Neural crest cell (in vitro differentiated cells): ENCODE data around the gene NAPSA. TPM values are rescaled to one million over a fixed set of nuclear protein-coding genes. Genes with fewer than 3 reads are reported as not detected.
A peak's percentile ranks its signal among the peaks of the same experiment; 100 is the strongest.

Experiments used
- DNase-seq: peaks from one replicate; pipeline ENCODE4 v3.0.0; 2021; ENCODE audit warnings: low read depth, mixed read lengths, low spot score
- H3K27ac Mint-ChIP-seq: one replicate; pipeline ENCODE4 v1.8.0; 2021; ENCODE audit warnings: mild to moderate bottlenecking, mixed read lengths; ENCODE audit not compliant: unreplicated experiment
- H3K27me3 Mint-ChIP-seq: 2 replicates; pipeline ENCODE4 v1.8.0; 2021; ENCODE audit warnings: low read depth, mild to moderate bottlenecking, mixed read lengths
- H3K36me3 Mint-ChIP-seq: 2 replicates; pipeline ENCODE4 v1.8.0; 2021; ENCODE audit warnings: low read depth, mild to moderate bottlenecking, mixed read lengths
- H3K4me1 Mint-ChIP-seq: 2 replicates; pipeline ENCODE4 v1.8.0; 2021; ENCODE audit warnings: mixed read lengths
- H3K4me3 Mint-ChIP-seq: one replicate; pipeline ENCODE4 v1.8.0; 2021; ENCODE audit warnings: mild to moderate bottlenecking, mixed read lengths
- H3K9me3 Mint-ChIP-seq: 2 replicates; pipeline ENCODE4 v1.8.0; 2021; ENCODE audit warnings: mixed read lengths
- CTCF ChIP-seq: fragments of 200-600 bp; sonication (generic); conservative IDR thresholded peaks from 2 replicates; pipeline ENCODE4 v1.5.0; 2021; ENCODE audit warnings: antibody characterized with exemption, mild to moderate bottlenecking
- total RNA-seq: library from RNA; stranded (reverse); gene quantifications from 2 replicates; pipeline ENCODE4 v1.2.1, GENCODE V29; 2021

Gene NAPSA
- total RNA-seq, 1 donor from 2014 or later = 1.0 TPM

- Mint-ChIP-seq H3K4me3 (peak overlapping the region; percentile 80), H3K27ac (no peak overlapping the region), H3K27me3 (peaks cover 80% of the 10 kb centered on the region), H3K4me1 (peaks cover 20% of the 10 kb centered on the region), H3K36me3 (no peaks in the 10 kb centered on the region), H3K9me3 (no peaks in the 10 kb centered on the region)
- TF ChIP-seq CTCF = peak; percentile 26
- no peak for DNase-seq
Measured at GRCh38 chr19:50315773-50316448, 49.5 kb downstream of the NAPSA start.

- no peak for TF ChIP-seq CTCF
- H3K36me3 Mint-ChIP-seq = no peaks in the 10 kb centered on the region
- DNase-seq = no peak
- H3K4me3 Mint-ChIP-seq = peak overlapping the region; percentile 58
- no peaks in the 10 kb centered on the region for H3K9me3 Mint-ChIP-seq
- H3K27me3 Mint-ChIP-seq = peaks cover 89% of the 10 kb centered on the region
- H3K4me1 Mint-ChIP-seq = peaks cover 20% of the 10 kb centered on the region
- no peak overlapping the region for H3K27ac Mint-ChIP-seq
Measured at GRCh38 chr19:50314724-50315708, 50.4 kb downstream of the NAPSA start.

GRCh38 chr19:50313812-50314536 lies 51.5 kb downstream of the NAPSA start:
- H3K27ac Mint-ChIP-seq = no peak overlapping the region
- no peak for TF ChIP-seq CTCF
- H3K4me3 Mint-ChIP-seq = peak overlapping the region; percentile 65
- peaks cover 20% of the 10 kb centered on the region for H3K4me1 Mint-ChIP-seq
- H3K36me3 Mint-ChIP-seq = no peaks in the 10 kb centered on the region
- H3K9me3 Mint-ChIP-seq = no peaks in the 10 kb centered on the region
- peaks cover 88% of the 10 kb centered on the region for H3K27me3 Mint-ChIP-seq
- DNase-seq = no peak

GRCh38 chr19:50312967-50313811 lies 52.2 kb downstream of the NAPSA start:
- no peak for DNase-seq
- Mint-ChIP-seq H3K9me3 (no peaks in the 10 kb centered on the region), H3K4me1 (peaks cover 20% of the 10 kb centered on the region), H3K27me3 (peaks cover 88% of the 10 kb centered on the region), H3K4me3 (peak overlapping the region; percentile 65), H3K36me3 (no peaks in the 10 kb centered on the region), H3K27ac (no peak overlapping the region)
- no peak for TF ChIP-seq CTCF
